H9 (cell line): ENCODE results near the gene ABCA12. TPM values are rescaled to one million over a fixed set of nuclear protein-coding genes. Genes with fewer than 3 reads are reported as not detected.

Experiments
- DNase-seq: peaks from one replicate; pipeline ENCODE4 v3.0.0-alpha.2; 2017
- H2AFZ ChIP-seq: one replicate; pipeline ENCODE4 v1.6.1; 2013; ENCODE audit warnings: mild to moderate bottlenecking, low read length, control low read depth, moderate library complexity
- H2AK5ac ChIP-seq: 2 replicates; pipeline ENCODE4 v1.6.1; 2013; ENCODE audit warnings: low read length, control low read depth, mixed read lengths; ENCODE audit not compliant: insufficient read length
- H2BK120ac ChIP-seq: one replicate; pipeline ENCODE4 v1.6.1; 2013; ENCODE audit warnings: low read depth, mild to moderate bottlenecking, low read length, control low read depth, inconsistent platforms; ENCODE audit not compliant: poor library complexity, severe bottlenecking
- H2BK12ac ChIP-seq: 2 replicates; pipeline ENCODE4 v1.6.1; 2013; ENCODE audit warnings: low read length, control low read depth, mixed read lengths, low read depth; ENCODE audit not compliant: insufficient read length
- H2BK15ac ChIP-seq: 2 replicates; pipeline ENCODE4 v1.6.1; 2013; ENCODE audit warnings: low read depth, low read length, control low read depth
- H2BK20ac ChIP-seq: one replicate; pipeline ENCODE4 v1.6.1; 2013; ENCODE audit warnings: low read depth, mild to moderate bottlenecking, low read length, control low read depth, inconsistent platforms; ENCODE audit not compliant: poor library complexity, severe bottlenecking
- H2BK5ac ChIP-seq: 2 replicates; pipeline ENCODE4 v1.6.1; 2013; ENCODE audit warnings: low read length, control low read depth, mixed read lengths; ENCODE audit not compliant: insufficient read length
- H3K14ac ChIP-seq: 2 replicates; pipeline ENCODE4 v1.6.1; 2013; ENCODE audit warnings: low read length, control low read depth; ENCODE audit not compliant: insufficient read depth
- H3K18ac ChIP-seq: 2 replicates; pipeline ENCODE4 v1.6.1; 2013; ENCODE audit warnings: low read depth, mild to moderate bottlenecking, mixed read lengths, low read length, control low read depth; ENCODE audit not compliant: insufficient read length
- H3K23ac ChIP-seq: 2 replicates; pipeline ENCODE4 v1.6.1; 2013; ENCODE audit warnings: low read length, control low read depth, mixed read lengths, low read depth; ENCODE audit not compliant: insufficient read length
- H3K23me2 ChIP-seq: 2 replicates; pipeline ENCODE4 v1.6.1; 2013; ENCODE audit warnings: low read depth, mild to moderate bottlenecking, mixed read lengths, low read length, control low read depth; ENCODE audit not compliant: insufficient read length, poor library complexity, severe bottlenecking
- H3K27ac ChIP-seq: 2 replicates; pipeline ENCODE4 v1.5.1; 2013; ENCODE audit warnings: low read length, control low read depth, mixed read lengths, low read depth; ENCODE audit not compliant: insufficient read length
- H3K27me3 ChIP-seq: 2 replicates; pipeline ENCODE4 v1.6.1; 2013; ENCODE audit warnings: low read length, control low read depth, inconsistent platforms; ENCODE audit not compliant: insufficient read depth
- H3K4ac ChIP-seq: 2 replicates; pipeline ENCODE4 v1.6.1; 2013; ENCODE audit warnings: low read depth, mild to moderate bottlenecking, control low read depth, inconsistent platforms, low read length, moderate library complexity
- H3K4me1 ChIP-seq: 2 replicates; pipeline ENCODE4 v1.6.1; 2013; ENCODE audit warnings: low read length, control low read depth, inconsistent platforms; ENCODE audit not compliant: insufficient read depth
- H3K4me2 ChIP-seq: 2 replicates; pipeline ENCODE4 v1.6.1; 2013; ENCODE audit warnings: low read length, control low read depth, mixed read lengths; ENCODE audit not compliant: insufficient read length, insufficient read depth
- H3K56ac ChIP-seq: 2 replicates; pipeline ENCODE4 v1.6.1; 2013; ENCODE audit warnings: low read depth, mild to moderate bottlenecking, mixed read lengths, low read length, control low read depth; ENCODE audit not compliant: insufficient read length
- H3K79me1 ChIP-seq: 2 replicates; pipeline ENCODE4 v1.6.1; 2013; ENCODE audit warnings: low read depth, mild to moderate bottlenecking, moderate library complexity, low read length, control low read depth, inconsistent platforms; ENCODE audit not compliant: insufficient read depth, poor library complexity, severe bottlenecking
- H3K79me2 ChIP-seq: 2 replicates; pipeline ENCODE4 v1.6.1; 2013; ENCODE audit warnings: low read length, control low read depth, inconsistent platforms; ENCODE audit not compliant: insufficient read depth
- H3K9ac ChIP-seq: 2 replicates; pipeline ENCODE4 v1.6.1; 2013; ENCODE audit warnings: low read length, control low read depth, mixed read lengths; ENCODE audit not compliant: insufficient read length; ENCODE audit errors: extremely low read depth
- H3K9me3 ChIP-seq: one replicate; pipeline ENCODE4 v1.6.1; 2013; ENCODE audit warnings: low read depth, low read length, inconsistent platforms; ENCODE audit not compliant: control insufficient read depth
- H3T11ph ChIP-seq: one replicate; pipeline ENCODE4 v1.6.1; 2013; ENCODE audit warnings: mild to moderate bottlenecking, low read length, control low read depth, inconsistent platforms
- H4K20me1 ChIP-seq: one replicate; pipeline ENCODE4 v1.6.1; 2013; ENCODE audit not compliant: control insufficient read depth, insufficient read length, insufficient read depth
- H4K5ac ChIP-seq: 2 replicates; pipeline ENCODE4 v1.6.1; 2013; ENCODE audit warnings: low read depth, mild to moderate bottlenecking, mixed read lengths, low read length, control low read depth; ENCODE audit not compliant: insufficient read length
- H4K8ac ChIP-seq: replicated peaks from 2 replicates; pipeline ENCODE4 v1.6.1; 2013; ENCODE audit warnings: low read length, control low read depth, mixed read lengths, low read depth; ENCODE audit not compliant: insufficient read length
- H4K91ac ChIP-seq: 2 replicates; pipeline ENCODE4 v1.6.1; 2013; ENCODE audit warnings: low read depth, mild to moderate bottlenecking, moderate library complexity, mixed read lengths, low read length, control low read depth; ENCODE audit not compliant: insufficient read length
- H3K27ac Mint-ChIP-seq, 3 experiments: 2 replicates in 2 of 3; 3 replicates in 1 of 3; pipeline ENCODE4 v1.8.0; 2020 to 2021; ENCODE audit warnings: mixed read lengths in 3 of 3, mild to moderate bottlenecking in 1 of 3, moderate library complexity in 1 of 3
- H3K27me3 Mint-ChIP-seq: 2 replicates; pipeline ENCODE4 v1.8.0; 2021; ENCODE audit warnings: low read depth, mild to moderate bottlenecking, moderate library complexity, mixed read lengths
- H3K36me3 Mint-ChIP-seq, 3 experiments: 2 replicates in 2 of 3; 3 replicates in 1 of 3; pipeline ENCODE4 v1.8.0; 2020 to 2021; ENCODE audit warnings: low read depth in 3 of 3, mixed read lengths in 3 of 3; ENCODE audit not compliant: insufficient read depth in 1 of 3
- H3K4me1 Mint-ChIP-seq, 2 experiments: 2 replicates each; pipeline ENCODE4 v1.8.0; 2020; ENCODE audit warnings: mixed read lengths in 2 of 2
- H3K4me3 Mint-ChIP-seq, 2 experiments: 2 replicates in 1 of 2; 3 replicates in 1 of 2; pipeline ENCODE4 v1.8.0; 2020 to 2021; ENCODE audit warnings: mild to moderate bottlenecking in 2 of 2, mixed read lengths in 2 of 2, moderate library complexity in 1 of 2
- H3K9me3 Mint-ChIP-seq, 2 experiments: 2 replicates in 1 of 2; 3 replicates in 1 of 2; pipeline ENCODE4 v1.8.0; 2020; ENCODE audit warnings: mild to moderate bottlenecking in 2 of 2, mixed read lengths in 2 of 2, moderate library complexity in 1 of 2
- WGBS: extraction: QIAGEN DNeasy Blood & Tissue Kit; methylation state at CpG from one replicate; pipeline ENCODE4 v1.1.7; 2013; ENCODE audit warnings: missing lambda C conversion rate, low lambda C conversion rate, mixed read lengths; ENCODE audit not compliant: insufficient read length; ENCODE audit errors: extremely low coverage; 5-methylcytosine and 5-hydroxymethylcytosine counted together
- total RNA-seq: library from RNA; stranded (reverse); gene quantifications from 2 replicates; pipeline ENCODE4 v1.2.1, GENCODE V29; 2021
- TF ChIP-seq, protein P1 (sequence below): fragments of 200-600 bp; sonication (generic); conservative IDR thresholded peaks from 3 replicates; pipeline ENCODE4 v1.8.0; 2021; ENCODE audit warnings: antibody characterized with exemption, mild to moderate bottlenecking

ABCA12 gene
- total RNA-seq, 1 experiment from 2014 or later = not detected

DNA sequence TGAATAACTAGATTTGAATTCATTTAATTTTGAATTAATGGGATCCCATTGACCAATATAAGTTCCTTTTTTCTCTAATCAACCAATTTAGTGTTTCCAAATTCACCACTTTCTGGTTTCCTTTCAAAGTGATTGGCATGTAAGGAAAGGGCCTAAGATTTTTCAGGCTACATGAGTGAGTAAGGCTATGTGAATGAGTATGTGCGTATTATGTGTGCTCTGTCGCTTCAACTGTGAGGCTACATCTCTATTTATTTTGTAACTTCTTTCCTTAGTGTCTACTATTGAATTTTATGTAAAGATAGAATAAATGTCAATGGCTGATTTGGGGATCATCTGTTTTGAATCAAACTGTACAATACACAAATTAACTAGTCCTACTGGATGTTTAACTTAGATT, 110.6 kb downstream of the ABCA12 start:
- Histone ChIP-seq H2BK15ac (no peak overlapping the region), H3K4me2 (no peak overlapping the region)

More for the DNA sequence above, 110.6 kb downstream of the ABCA12 start:
- Mint-ChIP-seq H3K27me3 (no peaks in the 10 kb centered on the region), H3K4me3 (no peak overlapping the region), H3K4me1 (peaks cover 8 to 9% of the 10 kb centered on the region in 2 experiments; a peak in 3 of 4 replicates), H3K27ac (no peak overlapping the region), H3K36me3 (no peaks in the 10 kb centered on the region), H3K9me3 (no peaks in the 10 kb centered on the region)
- Histone ChIP-seq H2AK5ac (no peak overlapping the region), H3K14ac (no peak overlapping the region), H2BK20ac (no peak overlapping the region), H3K23ac (no peak overlapping the region), H3K27ac (no peak overlapping the region), H3K4ac (no peak overlapping the region), H3K56ac (no peak overlapping the region), H4K8ac (no peak overlapping the region), H3K18ac (no peak overlapping the region), H3K9ac (no peak overlapping the region), H3K27me3 (no peaks in the 10 kb centered on the region), H2BK5ac (no peak overlapping the region), H3K9me3 (no peaks in the 10 kb centered on the region), H3K79me1 (no peaks in the 10 kb centered on the region), H2BK120ac (no peak overlapping the region), H3K23me2 (no peaks in the 10 kb centered on the region), H3K79me2 (no peaks in the 10 kb centered on the region), H2AFZ (no peak overlapping the region), H3T11ph (no peak overlapping the region), H4K91ac (no peak overlapping the region), H4K5ac (no peak overlapping the region), H3K4me1 (no peaks in the 10 kb centered on the region), H2BK12ac (no peak overlapping the region), H4K20me1 (no peaks in the 10 kb centered on the region)
- TF ChIP-seq, protein P1, sequence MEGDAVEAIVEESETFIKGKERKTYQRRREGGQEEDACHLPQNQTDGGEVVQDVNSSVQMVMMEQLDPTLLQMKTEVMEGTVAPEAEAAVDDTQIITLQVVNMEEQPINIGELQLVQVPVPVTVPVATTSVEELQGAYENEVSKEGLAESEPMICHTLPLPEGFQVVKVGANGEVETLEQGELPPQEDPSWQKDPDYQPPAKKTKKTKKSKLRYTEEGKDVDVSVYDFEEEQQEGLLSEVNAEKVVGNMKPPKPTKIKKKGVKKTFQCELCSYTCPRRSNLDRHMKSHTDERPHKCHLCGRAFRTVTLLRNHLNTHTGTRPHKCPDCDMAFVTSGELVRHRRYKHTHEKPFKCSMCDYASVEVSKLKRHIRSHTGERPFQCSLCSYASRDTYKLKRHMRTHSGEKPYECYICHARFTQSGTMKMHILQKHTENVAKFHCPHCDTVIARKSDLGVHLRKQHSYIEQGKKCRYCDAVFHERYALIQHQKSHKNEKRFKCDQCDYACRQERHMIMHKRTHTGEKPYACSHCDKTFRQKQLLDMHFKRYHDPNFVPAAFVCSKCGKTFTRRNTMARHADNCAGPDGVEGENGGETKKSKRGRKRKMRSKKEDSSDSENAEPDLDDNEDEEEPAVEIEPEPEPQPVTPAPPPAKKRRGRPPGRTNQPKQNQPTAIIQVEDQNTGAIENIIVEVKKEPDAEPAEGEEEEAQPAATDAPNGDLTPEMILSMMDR = no peak
- no CpG with 5 or more reads among the region's 2 CpGs for WGBS
- DNase-seq = no peak
